CD1c-positive myeloid dendritic cell (primary cell): ENCODE measurements around the gene OBP2B.
"Not testable (repeated sequence)": the region's sequence is repeated elsewhere in the genome, so short reads cannot be mapped to it uniquely, and the experiment has no call there.

Source experiments
- DNase-seq: peaks from one replicate; pipeline ENCODE4 v3.0.0-alpha.2; 2016; ENCODE audit errors: extremely low spot score

The OBP2B gene

DNA sequence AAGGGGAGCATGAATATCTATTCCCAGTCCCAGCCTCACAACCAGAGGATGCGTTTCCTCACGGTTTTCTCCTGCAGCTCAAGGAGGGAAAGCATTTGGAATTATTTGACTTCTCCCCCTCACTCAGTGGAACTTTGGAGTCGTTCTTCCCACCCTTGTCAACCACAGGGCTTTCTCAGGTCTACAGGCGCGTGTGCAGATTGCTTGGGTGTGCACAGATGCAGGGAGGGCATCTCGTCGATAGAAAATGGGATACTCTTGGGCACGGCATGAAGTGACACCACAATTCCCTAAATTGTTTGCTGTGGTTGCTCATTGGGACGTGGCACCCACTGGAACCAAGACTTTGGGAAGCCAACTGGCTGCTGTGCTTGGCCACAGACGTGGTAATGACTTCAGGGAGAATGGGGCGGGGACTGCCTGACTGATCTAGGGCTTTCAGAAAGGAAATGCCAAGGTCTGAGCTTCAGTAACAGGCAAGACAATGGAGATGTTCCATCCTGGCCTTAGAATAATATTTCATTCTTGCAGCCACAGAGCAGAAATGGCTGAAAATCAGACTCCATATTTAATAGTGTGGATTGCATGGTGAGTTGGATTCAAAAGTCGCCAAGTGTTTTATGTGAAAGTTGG lies 12.2 kb upstream of the OBP2B start:
- no peak for DNase-seq

GRCh38 chr9:133218049-133218975 lies 9.3 kb upstream of the OBP2B start:
- DNase-seq = not testable (repeated sequence)

DNA sequence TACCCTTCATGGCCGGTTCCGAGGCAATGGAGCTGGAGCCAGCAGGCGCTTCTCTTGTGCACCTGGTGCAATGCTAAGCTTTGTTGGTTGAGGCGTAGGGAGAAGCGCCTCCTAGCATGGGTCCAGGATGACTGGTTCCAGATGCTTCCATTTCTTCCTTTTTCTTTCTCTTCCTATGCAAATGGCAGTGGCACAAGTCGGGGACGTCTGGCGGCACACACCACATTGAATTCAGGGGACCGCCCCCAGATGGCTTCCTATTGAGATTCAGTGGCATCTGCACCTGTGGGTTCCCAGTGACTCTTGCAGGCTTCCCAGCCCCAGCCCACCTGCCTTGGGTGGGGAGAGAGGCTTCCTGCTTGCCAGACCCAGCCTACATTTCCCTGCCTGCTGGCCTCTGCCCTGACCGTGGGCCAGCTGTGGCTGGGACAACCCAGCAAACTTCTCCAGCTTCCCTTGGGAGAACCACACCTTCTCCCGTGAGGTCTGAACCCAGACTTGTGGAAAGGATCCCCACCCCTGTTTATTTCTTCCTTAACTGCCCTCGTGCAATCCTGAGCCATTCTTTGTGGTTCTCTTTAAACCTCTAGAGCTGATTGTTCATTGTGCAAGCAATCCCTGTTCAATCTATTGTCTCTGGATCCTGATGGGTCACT lies 8.4 kb upstream of the OBP2B start:
- not testable (repeated sequence) for DNase-seq

- not testable (repeated sequence) for DNase-seq
Measured at GRCh38 chr9:133214276-133214675, 5.2 kb upstream of the OBP2B start.

DNA sequence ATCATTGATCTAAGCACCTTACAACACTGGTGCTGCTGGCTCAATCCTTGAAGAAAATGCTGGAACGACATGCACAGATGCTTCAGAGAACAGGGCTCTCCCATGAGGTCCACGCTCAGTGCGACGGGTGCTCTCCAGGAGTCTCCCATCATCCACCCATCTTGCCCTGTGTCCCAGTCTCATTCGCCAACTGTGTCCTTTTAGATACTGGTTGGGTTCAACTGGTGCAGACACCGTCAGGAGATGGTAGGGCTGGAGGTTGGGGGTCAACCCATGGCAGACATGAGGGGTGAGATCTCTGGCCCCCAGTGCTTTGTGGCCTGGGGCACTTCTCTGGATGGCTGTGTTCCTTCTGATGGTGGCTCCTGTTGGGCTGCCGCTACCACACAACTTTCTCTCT lies 1.6 kb upstream of the OBP2B start:
- no peak for DNase-seq

GRCh38 chr9:133210202-133210532 lies 1.1 kb upstream of the OBP2B start:
- no peak for DNase-seq

GRCh38 chr9:133209327-133210201 lies 514 bp upstream of the OBP2B start:
- DNase-seq = not testable (repeated sequence)

DNA sequence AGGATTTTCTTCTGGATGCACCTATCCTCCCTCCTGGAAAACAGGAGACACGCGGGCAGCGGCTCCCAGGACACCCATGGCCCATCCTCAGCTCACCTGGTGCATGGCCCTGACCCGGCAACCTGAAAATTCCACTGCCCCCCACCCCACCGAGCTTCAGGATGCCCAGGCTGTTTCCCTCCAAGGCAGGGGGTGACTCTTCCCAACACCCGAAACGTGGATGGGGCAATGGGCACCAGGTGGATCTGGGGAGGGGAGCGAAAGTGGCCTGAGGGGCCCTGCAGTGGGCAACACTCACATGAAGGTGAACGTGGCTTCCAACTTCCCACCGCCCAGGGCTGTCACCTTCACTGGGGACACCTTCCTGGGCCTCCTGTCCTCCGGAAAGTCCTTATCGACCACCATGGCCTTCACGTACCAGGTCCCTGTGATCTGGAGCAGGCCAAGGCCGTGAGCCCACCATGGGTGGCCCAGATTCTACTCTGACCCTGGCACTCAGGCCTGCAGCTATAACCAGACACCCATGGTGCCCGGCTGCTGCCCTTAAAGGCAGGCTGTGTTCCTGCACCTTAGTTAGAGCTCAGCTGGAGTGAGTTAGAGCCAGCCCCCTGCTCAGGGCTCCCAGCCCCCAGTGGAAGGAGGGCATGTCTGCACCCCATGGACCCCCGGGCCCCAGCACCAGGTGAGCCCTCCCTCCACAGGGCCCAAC lies 725 bp downstream of the OBP2B start:
- not testable (repeated sequence) for DNase-seq

DNA sequence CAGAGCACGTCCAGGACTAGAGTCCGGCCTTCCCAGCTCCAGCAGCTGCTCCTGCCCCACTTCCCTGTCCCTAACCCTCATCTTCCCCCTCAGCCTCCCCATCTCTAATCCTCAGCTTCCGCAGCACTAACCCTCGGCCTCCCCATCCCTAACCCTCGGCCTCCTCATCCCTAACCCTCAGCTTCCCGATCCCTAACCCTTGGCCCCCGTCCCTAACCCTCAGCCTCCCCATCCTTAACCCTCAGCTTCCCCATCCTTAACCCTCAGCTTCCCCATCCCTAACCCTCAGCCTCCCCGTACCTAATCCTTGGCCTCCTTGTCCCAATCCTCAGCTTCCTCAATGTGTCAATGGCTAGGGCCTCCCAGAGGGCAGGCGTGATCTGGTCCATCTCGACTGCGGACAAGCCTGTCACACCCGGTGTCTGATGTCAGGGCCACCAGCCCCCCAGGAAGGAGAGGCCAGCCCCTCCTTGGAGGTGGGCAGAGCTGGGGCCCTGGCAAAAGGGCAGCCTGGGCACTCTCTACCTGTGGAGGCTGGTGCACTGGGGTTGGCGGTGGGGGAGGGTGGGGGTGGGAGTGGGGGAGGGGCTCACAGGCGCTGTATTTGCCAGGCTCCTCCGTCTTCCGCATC lies 1.4 kb downstream of the OBP2B start:
- no peak for DNase-seq

- no peak for DNase-seq
Measured at GRCh38 chr9:133207021-133207531, 2.0 kb downstream of the OBP2B start.

DNA sequence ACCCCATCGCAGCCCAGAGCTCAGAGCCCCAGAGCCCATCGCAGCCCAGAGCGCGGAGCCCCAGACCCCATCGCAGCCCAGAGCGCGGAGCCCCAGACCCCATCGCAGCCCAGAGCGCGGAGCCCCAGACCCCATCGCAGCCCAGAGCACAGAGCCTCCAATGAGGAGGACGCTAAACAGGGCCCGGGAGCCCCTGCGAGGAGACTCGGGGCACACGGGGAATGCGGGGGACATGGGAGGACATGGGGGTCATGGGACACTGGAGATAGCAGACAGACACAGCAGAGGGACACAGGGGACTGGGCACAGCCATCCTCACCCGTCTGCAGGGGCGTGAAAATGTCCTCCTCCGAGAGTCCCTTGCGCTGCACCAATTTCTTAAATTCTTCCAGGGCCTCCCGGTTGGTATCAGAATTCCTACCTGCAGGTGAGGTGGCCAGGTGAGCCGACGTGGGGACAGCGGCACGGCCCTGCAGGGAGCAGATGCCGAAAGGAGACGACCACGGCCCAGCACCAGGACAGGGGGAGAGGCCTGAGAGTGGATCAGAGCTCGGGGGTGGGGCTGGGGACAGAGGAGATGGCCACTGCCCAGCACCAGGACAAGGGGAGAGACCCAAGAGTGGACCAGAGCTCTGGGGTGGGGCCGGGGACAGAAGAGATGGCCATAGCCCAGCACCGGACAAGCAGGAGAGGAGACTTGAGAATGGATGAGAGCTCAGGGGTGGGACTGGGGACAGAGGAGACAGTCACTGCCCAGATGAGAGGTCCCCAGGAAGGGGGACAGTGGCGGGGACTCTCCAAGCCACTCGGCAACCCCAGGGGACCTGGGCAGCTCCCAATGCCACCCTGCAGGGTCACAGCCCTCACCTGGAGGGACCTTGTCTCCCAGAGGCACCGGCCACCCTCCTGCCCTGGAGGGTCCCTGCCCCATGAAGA lies 2.8 kb downstream of the OBP2B start:
- no peak for DNase-seq

- not testable (repeated sequence) for DNase-seq
Measured at GRCh38 chr9:133205481-133205887, 3.6 kb downstream of the OBP2B start.

DNA sequence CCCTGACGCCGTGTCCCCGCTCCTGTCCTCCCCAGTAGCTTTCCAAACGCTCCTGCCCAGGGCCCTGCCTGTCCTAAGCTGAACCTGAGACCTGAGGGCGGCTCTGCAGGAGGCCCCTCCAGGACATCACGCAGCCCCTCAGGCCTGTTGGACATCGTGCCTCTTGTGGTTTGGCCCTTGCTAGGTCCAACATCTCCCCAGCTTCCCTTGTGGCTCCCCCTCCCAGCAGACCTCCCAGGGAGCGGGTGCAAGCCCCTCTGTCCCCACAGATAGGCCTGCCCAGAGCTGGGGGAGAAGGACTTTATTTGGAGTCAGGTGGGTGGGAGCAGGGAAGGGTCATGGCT lies 4.1 kb downstream of the OBP2B start:
- DNase-seq = no peak

DNA sequence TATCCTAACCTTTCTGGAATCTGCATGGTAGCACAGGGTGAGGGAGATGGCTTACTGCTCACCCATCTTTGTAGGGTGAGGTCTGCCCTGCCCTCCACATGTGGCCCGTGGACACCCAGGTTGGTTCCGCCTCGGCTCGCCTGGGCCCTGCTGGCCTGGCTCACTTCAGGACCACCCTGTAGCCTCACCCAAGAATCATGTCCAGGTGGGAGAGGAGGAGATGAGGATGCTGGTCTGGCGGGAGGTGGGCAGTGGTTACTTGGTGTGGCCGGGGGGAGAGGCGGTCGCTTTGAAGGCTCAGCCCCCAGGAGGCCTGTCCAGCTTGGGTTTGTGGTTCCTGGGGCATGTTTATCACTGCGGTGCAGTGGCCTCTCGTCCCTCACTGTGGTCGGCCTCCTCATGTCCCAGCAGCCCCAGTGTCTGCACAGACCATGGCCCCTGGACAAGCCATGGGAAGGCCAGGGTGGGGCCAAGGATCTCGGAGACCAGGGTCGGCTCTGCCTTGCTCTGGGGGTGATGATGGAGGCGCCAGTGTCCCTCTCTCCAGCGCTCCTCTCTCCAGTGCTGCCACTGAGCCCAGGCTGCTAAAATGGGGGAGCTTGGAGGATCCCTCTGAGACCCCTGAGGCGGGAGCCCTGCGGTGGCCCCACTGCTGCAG lies 4.6 kb downstream of the OBP2B start:
- DNase-seq = no peak

DNA sequence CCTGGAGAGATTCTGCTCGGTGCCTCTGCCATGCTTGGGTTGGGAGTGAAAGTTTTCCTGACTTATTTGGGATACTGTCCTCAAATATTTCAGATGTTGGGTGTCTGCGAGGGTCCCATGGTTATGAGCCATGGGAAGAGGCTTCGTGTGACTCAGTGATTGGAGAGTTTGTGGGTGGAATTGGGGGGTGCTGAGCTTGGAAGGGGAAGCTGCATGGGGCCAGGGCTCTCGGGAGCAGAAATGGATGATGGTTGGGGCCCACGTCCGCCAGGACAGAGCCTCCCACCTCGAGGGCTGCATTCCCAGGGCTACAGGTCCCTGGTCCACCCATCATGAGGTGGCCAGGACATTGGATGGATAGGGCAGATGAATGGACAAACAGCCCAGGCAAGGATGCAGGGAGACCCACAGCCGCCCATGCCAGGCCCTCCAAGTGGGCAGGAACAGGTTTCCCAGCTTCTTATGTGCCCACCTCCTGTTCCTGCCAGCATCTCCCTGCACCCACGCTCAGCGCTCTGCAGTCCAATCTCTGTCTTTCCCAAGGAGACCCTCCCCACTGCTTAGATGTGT lies 5.5 kb downstream of the OBP2B start:
- no peak for DNase-seq

DNA sequence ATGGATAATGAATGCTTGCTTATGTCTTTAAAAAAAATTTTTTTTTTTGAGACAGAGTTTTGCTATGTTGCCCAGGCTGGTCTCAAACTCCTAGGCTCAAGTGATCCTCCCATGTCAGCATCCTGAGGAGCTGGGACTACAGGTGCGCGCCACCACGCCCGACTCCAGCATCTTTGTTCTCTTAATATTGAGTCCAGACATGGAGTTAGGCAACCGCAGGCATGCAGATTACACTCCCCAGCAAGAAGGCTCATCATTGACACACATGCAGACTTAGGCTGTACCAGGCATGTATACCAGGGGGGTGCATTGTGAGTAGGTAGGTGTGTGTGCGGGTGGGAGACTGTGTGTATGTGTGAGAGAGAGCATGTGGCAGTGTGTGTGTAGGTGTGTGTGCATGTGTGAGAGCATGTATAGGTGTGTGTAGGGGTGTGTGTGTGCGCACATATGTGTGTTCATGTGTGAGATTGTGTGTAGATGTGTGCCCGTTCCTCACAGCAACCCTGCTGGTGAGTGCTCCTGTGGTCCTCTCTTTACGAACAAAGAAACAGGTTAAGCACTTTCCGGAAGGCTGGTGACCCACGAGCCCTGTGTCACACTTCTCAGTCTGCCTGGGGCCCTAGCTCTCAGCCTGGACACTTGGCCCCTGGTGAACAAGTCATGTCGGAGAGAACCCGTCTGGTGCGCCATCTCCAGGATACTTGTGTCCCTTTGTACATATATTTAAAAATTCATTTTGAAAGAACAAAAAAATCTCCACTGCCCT lies 6.2 kb downstream of the OBP2B start:
- DNase-seq = no peak

GRCh38 chr9:133202145-133202513 lies 6.9 kb downstream of the OBP2B start:
- DNase-seq = no peak
